Ishikawa (cell line): Measurements from ENCODE around the gene C2CD4D.

Experiments
- CREB1 ChIP-seq: IDR thresholded peaks from 2 replicates; pipeline ENCODE4 v1.6.1; 2012; ENCODE audit warnings: low read depth
- EGR1 ChIP-seq: IDR thresholded peaks from 2 replicates; pipeline ENCODE4 v1.6.1; 2012
- EP300 ChIP-seq: IDR thresholded peaks from 2 replicates; pipeline ENCODE4 v1.6.1; 2012; ENCODE audit warnings: borderline replicate concordance
- MAX ChIP-seq: IDR thresholded peaks from 2 replicates; pipeline ENCODE4 v1.6.1; 2012
- REST ChIP-seq: IDR thresholded peaks from 2 replicates; pipeline ENCODE4 v1.6.1; 2012; ENCODE audit warnings: low read depth, mild to moderate bottlenecking
- TAF1 ChIP-seq: IDR thresholded peaks from 2 replicates; pipeline ENCODE4 v1.6.1; 2012; ENCODE audit warnings: low read depth, mild to moderate bottlenecking
- YY1 ChIP-seq: IDR thresholded peaks from 2 replicates; pipeline ENCODE4 v1.6.1; 2012; ENCODE audit warnings: low read depth

- no peak for TF ChIP-seq REST
- TF ChIP-seq EGR1: no peak
- no peak for TF ChIP-seq EP300
- TF ChIP-seq TAF1: no peak
- no peak for TF ChIP-seq MAX
- no peak for TF ChIP-seq CREB1
- TF ChIP-seq YY1: no peak
Observed at GRCh38 chr1:151835596-151835995, 4.0 kb downstream of the C2CD4D start.
